Measurements from ENCODE around the gene HOXA4. TPM values are rescaled to one million over a fixed set of nuclear protein-coding genes. Genes with fewer than 3 reads are reported as not detected.

Gene HOXA4
- total RNA-seq, 1 experiment from 2014 or later = 2.0 TPM

DNA sequence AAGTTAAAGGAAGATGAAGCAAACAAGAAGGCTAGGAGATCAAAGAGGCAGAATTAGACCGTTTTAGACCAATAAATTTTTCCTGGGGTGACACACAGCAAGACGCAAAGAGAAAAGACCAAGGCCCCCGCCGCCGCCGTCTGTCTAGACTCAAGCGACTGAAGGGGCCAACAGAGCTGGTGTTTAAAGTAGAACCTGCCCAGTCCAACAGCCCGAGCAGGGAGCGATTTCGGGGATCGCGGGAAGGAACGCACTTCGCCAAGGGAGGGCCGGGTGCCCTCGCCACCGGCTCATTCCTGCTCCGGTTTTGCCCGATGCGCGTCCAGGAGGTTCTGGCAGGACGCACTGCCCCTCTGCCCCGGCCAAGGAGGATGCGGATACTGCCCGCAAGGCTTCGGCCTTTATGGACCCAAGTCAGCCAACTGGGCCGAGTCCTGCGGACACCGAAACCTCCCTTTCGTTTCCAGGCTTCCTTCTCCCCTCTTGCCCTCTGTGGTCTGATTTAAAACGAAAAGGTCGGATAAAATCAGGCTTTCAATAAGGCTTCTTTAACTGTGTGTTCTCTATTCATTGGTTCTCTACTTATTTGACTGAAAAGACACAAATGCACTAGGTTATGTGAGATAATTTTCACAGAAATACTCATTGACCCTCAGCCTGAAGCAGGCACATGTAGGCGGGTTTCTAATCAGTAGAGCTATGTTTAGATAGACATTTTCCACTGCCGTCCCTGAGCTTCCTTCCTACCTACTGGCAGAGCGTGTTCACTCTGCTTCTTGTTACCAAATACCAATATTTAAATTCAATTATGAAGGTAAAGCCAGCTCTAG lies 28.1 kb upstream of the HOXA4 start:
- Histone ChIP-seq H3K4me1 (ENCODE audit: control insufficient read depth in 1 of 2, insufficient read depth in 2 of 2, low read length in 2 of 2) (peaks cover 18 to 54% of the 10 kb centered on the region in 2 experiments), H2AFZ (ENCODE audit: low read depth, low read length, poor library complexity, severe bottlenecking) (no peak overlapping the region), H3K9me3 (ENCODE audit: control insufficient read depth in 1 of 2, insufficient read depth in 1 of 2, low read depth in 1 of 2, low read length in 2 of 2) (no peaks in the 10 kb centered on the region), H3K79me2 (ENCODE audit: insufficient read depth, low read length) (peaks cover 33% of the 10 kb centered on the region), H3K9ac (ENCODE audit: low read length) (no peak overlapping the region), H4K20me1 (ENCODE audit: insufficient read depth) (no peaks in the 10 kb centered on the region), H3K9me2 (ENCODE audit: insufficient read depth) (no peaks in the 10 kb centered on the region), H3K27me3 (ENCODE audit: insufficient read depth, low read length) (no peaks in the 10 kb centered on the region), H3K4me3 (replicated peaks in 1 of 2; ENCODE audit: low read depth in 1 of 2, low read length in 2 of 2) (no peak overlapping the region), H3K4me2 (ENCODE audit: low read length) (no peak overlapping the region), H3K36me3 (ENCODE audit: control insufficient read depth in 1 of 2, insufficient read depth in 2 of 2, low read length in 2 of 2) (peaks cover 0 to 4% of the 10 kb centered on the region in 2 experiments; a peak in 1 of 4 replicates), H3K27ac (ENCODE audit: low read depth, low read length) (no peak overlapping the region)
- BruUV-seq (replicated peaks) = no TSS peak
- ChIA-PET CTCF (interaction anchor here (1.0 to 1.6 kb wide), 5 partner anchors 21 to 789 kb away, joined by 3 to 8 read pairs (median 4); no protein-coding TSS in a partner anchor), POLR2A (no interaction called here), RAD21 (ENCODE audit: low non-redundant PET in 1 of 2, low total read pairs in 2 of 2, uncharacterized antibody in 2 of 2, unreplicated experiment in 2 of 2) (interaction anchor here in 1 of 2 experiments (1.1 kb wide), 1 partner anchor 477 kb away, joined by 3 read pairs; no protein-coding TSS in a partner anchor)
- TF ChIP-seq ELF1 (IDR thresholded peaks at IDR 0.05; ENCODE audit: borderline replicate concordance, low read depth) = no peak
- TF ChIP-seq POLR2A (IDR thresholded peaks at IDR 0.05; ENCODE audit: borderline replicate concordance, extremely low read depth, insufficient read depth, insufficient read length) = no peak
- TF ChIP-seq CBX3 (IDR thresholded peaks at IDR 0.05; ENCODE audit: low read depth) = no peak
- TF ChIP-seq RAD21 (IDR thresholded peaks at IDR 0.05; ENCODE audit: low read depth) = no peak
- TF ChIP-seq SRF (IDR thresholded peaks at IDR 0.05; ENCODE audit: low read depth) = no peak
- no peak for TF ChIP-seq EGR1 (IDR thresholded peaks at IDR 0.05; ENCODE audit: low read depth)
- TF ChIP-seq ZFX (IDR thresholded peaks at IDR 0.05) = no peak
- TF ChIP-seq YY1 (IDR thresholded peaks at IDR 0.05; ENCODE audit: extremely low read depth, insufficient replicate concordance, low read depth, low read length) = no peak
- no peak for TF ChIP-seq ATF3 (IDR thresholded peaks at IDR 0.05)
- TF ChIP-seq CTCF (IDR thresholded peaks at IDR 0.05 in 2 of 3, conservative IDR thresholded peaks at IDR 0.05 in 1 of 3; ENCODE audit: borderline replicate concordance in 1 of 3, insufficient read depth in 1 of 3, low read depth in 2 of 3, low read length in 2 of 3) = no peak
- TF ChIP-seq, protein P1, sequence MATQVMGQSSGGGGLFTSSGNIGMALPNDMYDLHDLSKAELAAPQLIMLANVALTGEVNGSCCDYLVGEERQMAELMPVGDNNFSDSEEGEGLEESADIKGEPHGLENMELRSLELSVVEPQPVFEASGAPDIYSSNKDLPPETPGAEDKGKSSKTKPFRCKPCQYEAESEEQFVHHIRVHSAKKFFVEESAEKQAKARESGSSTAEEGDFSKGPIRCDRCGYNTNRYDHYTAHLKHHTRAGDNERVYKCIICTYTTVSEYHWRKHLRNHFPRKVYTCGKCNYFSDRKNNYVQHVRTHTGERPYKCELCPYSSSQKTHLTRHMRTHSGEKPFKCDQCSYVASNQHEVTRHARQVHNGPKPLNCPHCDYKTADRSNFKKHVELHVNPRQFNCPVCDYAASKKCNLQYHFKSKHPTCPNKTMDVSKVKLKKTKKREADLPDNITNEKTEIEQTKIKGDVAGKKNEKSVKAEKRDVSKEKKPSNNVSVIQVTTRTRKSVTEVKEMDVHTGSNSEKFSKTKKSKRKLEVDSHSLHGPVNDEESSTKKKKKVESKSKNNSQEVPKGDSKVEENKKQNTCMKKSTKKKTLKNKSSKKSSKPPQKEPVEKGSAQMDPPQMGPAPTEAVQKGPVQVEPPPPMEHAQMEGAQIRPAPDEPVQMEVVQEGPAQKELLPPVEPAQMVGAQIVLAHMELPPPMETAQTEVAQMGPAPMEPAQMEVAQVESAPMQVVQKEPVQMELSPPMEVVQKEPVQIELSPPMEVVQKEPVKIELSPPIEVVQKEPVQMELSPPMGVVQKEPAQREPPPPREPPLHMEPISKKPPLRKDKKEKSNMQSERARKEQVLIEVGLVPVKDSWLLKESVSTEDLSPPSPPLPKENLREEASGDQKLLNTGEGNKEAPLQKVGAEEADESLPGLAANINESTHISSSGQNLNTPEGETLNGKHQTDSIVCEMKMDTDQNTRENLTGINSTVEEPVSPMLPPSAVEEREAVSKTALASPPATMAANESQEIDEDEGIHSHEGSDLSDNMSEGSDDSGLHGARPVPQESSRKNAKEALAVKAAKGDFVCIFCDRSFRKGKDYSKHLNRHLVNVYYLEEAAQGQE (IDR thresholded peaks at IDR 0.05; ENCODE audit: low read depth) = no peak
- TF ChIP-seq ZNF274 (IDR thresholded peaks at IDR 0.05; ENCODE audit: low read depth, low read length) = no peak
- TF ChIP-seq, protein P2, sequence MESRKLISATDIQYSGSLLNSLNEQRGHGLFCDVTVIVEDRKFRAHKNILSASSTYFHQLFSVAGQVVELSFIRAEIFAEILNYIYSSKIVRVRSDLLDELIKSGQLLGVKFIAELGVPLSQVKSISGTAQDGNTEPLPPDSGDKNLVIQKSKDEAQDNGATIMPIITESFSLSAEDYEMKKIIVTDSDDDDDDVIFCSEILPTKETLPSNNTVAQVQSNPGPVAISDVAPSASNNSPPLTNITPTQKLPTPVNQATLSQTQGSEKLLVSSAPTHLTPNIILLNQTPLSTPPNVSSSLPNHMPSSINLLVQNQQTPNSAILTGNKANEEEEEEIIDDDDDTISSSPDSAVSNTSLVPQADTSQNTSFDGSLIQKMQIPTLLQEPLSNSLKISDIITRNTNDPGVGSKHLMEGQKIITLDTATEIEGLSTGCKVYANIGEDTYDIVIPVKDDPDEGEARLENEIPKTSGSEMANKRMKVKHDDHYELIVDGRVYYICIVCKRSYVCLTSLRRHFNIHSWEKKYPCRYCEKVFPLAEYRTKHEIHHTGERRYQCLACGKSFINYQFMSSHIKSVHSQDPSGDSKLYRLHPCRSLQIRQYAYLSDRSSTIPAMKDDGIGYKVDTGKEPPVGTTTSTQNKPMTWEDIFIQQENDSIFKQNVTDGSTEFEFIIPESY (IDR thresholded peaks at IDR 0.05; ENCODE audit: extremely low read depth, insufficient replicate concordance, low read length) = no peak
- TF ChIP-seq EZH2 (IDR thresholded peaks at IDR 0.05) = no peak
- DNase-seq (ENCODE audit: low read depth, low spot score) (no peak), ATAC-seq (no peak)
- intact Hi-C loops (cut with micrococcal nuclease) = no loop called here
